GM12801 (cell line): Measurements from ENCODE around the gene MLN.

ENCODE experiments used
- TF ChIP-seq, protein P1 (sequence below): IDR thresholded peaks from one replicate; pipeline ENCODE4 v1.5.1; 2011; ENCODE audit warnings: control low read depth; ENCODE audit not compliant: insufficient read length; ENCODE audit errors: extremely low read depth

The MLN gene, protein sequence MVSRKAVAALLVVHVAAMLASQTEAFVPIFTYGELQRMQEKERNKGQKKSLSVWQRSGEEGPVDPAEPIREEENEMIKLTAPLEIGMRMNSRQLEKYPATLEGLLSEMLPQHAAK

DNA sequence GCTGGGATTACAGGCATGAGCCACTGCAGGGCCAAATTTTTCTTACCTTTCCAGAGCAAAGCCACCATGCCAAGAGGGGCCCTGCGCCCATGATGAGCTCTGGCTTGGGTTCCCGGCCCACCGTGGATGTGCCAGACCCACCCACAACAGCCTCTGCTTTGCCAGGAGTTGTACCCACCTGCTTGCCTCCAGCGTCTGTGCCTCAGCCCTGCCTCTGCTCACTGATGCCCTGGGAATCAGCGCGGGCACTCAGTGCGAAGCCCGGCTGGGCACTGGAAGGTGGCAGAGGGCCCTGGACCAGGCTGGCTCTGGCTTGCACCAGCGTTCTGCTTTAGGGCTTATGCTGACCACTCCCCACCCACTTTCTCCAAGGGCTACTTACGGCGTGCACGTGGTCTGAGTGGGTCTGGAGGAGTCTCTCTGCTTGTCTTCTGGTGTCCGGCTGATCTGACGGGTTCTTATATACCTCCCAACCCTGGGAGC, at the start of gene MLN:
Gene MLN, minus strand, starts transcription at position 433 of the 483 bp plus-strand sequence. CDS start 2,840 bp downstream, outside the sequence.
- TF ChIP-seq, protein P1, sequence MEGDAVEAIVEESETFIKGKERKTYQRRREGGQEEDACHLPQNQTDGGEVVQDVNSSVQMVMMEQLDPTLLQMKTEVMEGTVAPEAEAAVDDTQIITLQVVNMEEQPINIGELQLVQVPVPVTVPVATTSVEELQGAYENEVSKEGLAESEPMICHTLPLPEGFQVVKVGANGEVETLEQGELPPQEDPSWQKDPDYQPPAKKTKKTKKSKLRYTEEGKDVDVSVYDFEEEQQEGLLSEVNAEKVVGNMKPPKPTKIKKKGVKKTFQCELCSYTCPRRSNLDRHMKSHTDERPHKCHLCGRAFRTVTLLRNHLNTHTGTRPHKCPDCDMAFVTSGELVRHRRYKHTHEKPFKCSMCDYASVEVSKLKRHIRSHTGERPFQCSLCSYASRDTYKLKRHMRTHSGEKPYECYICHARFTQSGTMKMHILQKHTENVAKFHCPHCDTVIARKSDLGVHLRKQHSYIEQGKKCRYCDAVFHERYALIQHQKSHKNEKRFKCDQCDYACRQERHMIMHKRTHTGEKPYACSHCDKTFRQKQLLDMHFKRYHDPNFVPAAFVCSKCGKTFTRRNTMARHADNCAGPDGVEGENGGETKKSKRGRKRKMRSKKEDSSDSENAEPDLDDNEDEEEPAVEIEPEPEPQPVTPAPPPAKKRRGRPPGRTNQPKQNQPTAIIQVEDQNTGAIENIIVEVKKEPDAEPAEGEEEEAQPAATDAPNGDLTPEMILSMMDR = no peak

DNA sequence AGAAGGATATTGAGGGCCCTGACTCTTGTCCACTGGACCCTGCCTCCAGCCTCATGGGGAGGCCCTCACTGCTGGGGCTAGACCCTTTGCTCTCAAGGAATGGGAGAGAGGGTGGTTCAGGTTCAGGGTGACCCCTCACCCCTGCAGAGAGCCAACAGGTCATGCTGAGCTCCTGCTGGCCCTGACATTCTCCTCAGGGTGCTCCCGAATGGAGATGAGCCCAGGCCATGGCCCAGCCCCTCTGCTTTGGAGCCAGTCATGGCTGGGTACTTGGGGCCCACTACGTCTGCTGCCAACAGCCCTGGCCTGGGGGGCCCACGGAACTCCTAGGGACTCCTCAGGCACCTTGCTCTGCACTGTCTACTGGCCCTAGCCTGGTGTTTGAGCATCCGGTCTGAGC, 49.2 kb upstream of the MLN start:
- TF ChIP-seq, protein P1 = no peak

- TF ChIP-seq, protein P1 = no peak
These were observed 48.2 kb upstream of the MLN start for GRCh38 chr6:33851959-33852358.

- TF ChIP-seq, protein P1 = no peak
These were observed 47.2 kb upstream of the MLN start for GRCh38 chr6:33850869-33851541.

DNA sequence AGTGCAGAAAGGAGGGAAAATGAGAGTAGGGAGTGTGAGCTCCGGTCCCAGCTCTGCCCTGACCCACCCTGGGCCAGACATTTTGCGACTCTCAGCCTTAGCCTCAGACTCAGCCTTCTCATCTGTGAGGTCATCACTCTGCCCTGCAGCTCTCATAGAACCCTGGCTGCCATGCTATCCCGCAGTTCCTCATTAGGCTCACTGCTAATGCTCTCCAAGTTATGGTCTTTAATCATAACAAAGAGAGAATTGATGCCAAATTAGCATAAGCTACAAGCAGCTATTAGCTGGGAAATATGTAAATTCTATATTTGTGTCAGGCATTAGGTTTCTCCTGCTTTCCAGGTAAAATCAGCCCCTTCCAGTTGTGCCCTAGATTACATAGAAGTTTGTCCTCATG, 46.5 kb upstream of the MLN start:
- TF ChIP-seq, protein P1 = no peak

DNA sequence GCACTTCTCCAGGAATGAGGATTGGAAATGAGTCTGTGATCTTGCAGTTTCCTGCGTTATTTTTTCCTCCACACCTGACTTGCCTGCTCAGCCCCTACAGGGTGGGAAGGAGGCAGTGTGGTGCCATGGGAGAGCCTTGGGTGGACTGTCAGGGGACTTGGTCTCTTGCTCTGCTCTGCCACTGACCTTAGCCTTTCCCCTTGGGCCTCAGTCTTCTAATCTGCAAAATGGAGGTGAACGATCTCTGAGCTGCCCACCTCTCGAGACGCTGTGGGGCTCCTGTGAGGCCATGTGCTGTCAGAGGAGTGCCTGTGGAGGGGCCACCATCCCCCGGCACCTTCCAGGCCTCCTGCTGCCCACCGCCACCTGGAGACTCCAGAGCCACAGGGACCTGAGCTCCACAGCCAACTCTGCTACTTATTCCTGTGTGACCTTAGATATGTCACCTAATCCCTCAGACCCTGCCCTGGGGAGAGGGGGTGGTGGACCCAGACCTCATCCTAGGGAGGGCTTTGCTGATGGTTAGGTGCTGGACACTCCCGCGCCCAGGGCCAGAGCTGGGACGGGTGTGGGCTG, 45.8 kb upstream of the MLN start:
- TF ChIP-seq, protein P1 = no peak

- TF ChIP-seq, protein P1 = no peak
These were observed 44.7 kb upstream of the MLN start for GRCh38 chr6:33848484-33848883.
